SK-N-SH (cell line): Measurements from ENCODE around the gene IP6K2. TPM values are rescaled to one million over a fixed set of nuclear protein-coding genes. Genes with fewer than 3 reads are reported as not detected.

Experiments
- CTCF ChIA-PET: fragments of 300-600, 350-600 bp; formaldehyde crosslinking; extraction: SDS; loops from one replicate; lab custom pipeline; 2021; lab: Yijun Ruan, JAX
- POLR2A ChIA-PET: fragments of 350-600 bp; sonication (Branson Sonifier 250); formaldehyde crosslinking; extraction: SDS; loops from one replicate; lab custom pipeline; 2020; ENCODE audit warnings: antibody characterized with exemption, inconsistent platforms; lab: Yijun Ruan, JAX
- DNase-seq: peaks from one replicate; pipeline ENCODE4 v3.0.0; 2012
- H2AFZ ChIP-seq: fragments of 200-600 bp; sonication (generic); 2 replicates; pipeline ENCODE4 v1.8.1; 2016; ENCODE audit warnings: antibody characterized with exemption, mild to moderate bottlenecking, low read depth
- H3F3A ChIP-seq: fragments of 200-600 bp; sonication (generic); replicated peaks from 2 replicates; pipeline ENCODE3; 2016; ENCODE audit warnings: antibody characterized with exemption, mild to moderate bottlenecking; ENCODE audit not compliant: insufficient read depth
- H3K27ac ChIP-seq, 2 experiments: fragments of 200-500 bp in 1 of 2; fragments of 200-600 bp in 1 of 2; sonication (Bioruptor generic) in 1 of 2; sonication (generic), shearing (Covaris generic) in 1 of 2; 2 replicates each; pipeline versions ENCODE4 v1.5.1 to v1.6.1; 2014 to 2016; ENCODE audit warnings: low read depth in 2 of 2, inconsistent platforms in 1 of 2, low read length in 1 of 2, mild to moderate bottlenecking in 1 of 2, mixed read lengths in 1 of 2
- H3K27me3 ChIP-seq: fragments of 200-600 bp; sonication (generic), shearing (Covaris generic); 2 replicates; pipeline ENCODE4 v1.6.1; 2016; ENCODE audit warnings: mixed run types; ENCODE audit not compliant: insufficient read depth
- H3K36me3 ChIP-seq, 2 experiments: fragments of 200-500 bp in 1 of 2; fragments of 200-600 bp in 1 of 2; sonication (Bioruptor generic) in 1 of 2; sonication (generic) in 1 of 2; replicated peaks in 1 of 2; 2 replicates each; pipeline versions ENCODE3 to v1.5.1; 2014 to 2016; ENCODE audit warnings: low read length in 1 of 2, mild to moderate bottlenecking in 1 of 2; ENCODE audit not compliant: insufficient read depth in 2 of 2, control insufficient read depth in 1 of 2
- H3K4me1 ChIP-seq, 2 experiments: fragments of 200-500 bp in 1 of 2; fragments of 200-600 bp in 1 of 2; sonication (Bioruptor generic) in 1 of 2; sonication (generic), shearing (Covaris generic) in 1 of 2; 2 replicates each; pipeline versions ENCODE4 v1.5.1 to v1.6.1; 2014 to 2016; ENCODE audit warnings: low read depth in 1 of 2, low read length in 1 of 2, mixed run types in 1 of 2; ENCODE audit not compliant: insufficient read depth in 2 of 2, control insufficient read depth in 1 of 2
- H3K4me2 ChIP-seq: fragments of 200-600 bp; sonication (generic), shearing (Covaris generic); 2 replicates; pipeline ENCODE4 v1.6.1; 2017; ENCODE audit warnings: mixed run types
- H3K4me3 ChIP-seq, 2 experiments: fragments of 200-500 bp in 1 of 2; fragments of 200-600 bp in 1 of 2; sonication (Bioruptor generic) in 1 of 2; sonication (generic), shearing (Covaris generic) in 1 of 2; 2 replicates each; pipeline versions ENCODE4 v1.5.1 to v1.8.1; 2014 to 2016; ENCODE audit warnings: low read depth in 2 of 2, inconsistent platforms in 1 of 2, low read length in 1 of 2, mild to moderate bottlenecking in 1 of 2, mixed read lengths in 1 of 2, moderate library complexity in 1 of 2
- H3K79me2 ChIP-seq: fragments of 200-600 bp; sonication (generic); 2 replicates; pipeline ENCODE4 v1.8.1; 2017; ENCODE audit warnings: mild to moderate bottlenecking; ENCODE audit not compliant: insufficient read depth
- H3K9ac ChIP-seq: fragments of 200-600 bp; sonication (generic); 2 replicates; pipeline ENCODE4 v1.6.1; 2017; ENCODE audit warnings: mixed run types
- H3K9me2 ChIP-seq: fragments of 200-600 bp; sonication (generic); 2 replicates; pipeline ENCODE4 v1.6.1; 2017; ENCODE audit warnings: mixed run types
- H3K9me3 ChIP-seq: fragments of 200-600 bp; sonication (generic); 2 replicates; pipeline ENCODE4 v1.6.1; 2017; ENCODE audit warnings: mixed run types, mild to moderate bottlenecking, moderate library complexity
- H4K20me1 ChIP-seq: fragments of 200-600 bp; sonication (generic); 2 replicates; pipeline ENCODE4 v1.6.1; 2017; ENCODE audit warnings: mild to moderate bottlenecking, mixed run types; ENCODE audit not compliant: insufficient read depth
- CHD2 ChIP-seq: fragments of 150-350 bp; IDR thresholded peaks from 2 replicates; pipeline ENCODE4 v1.6.1; 2018; ENCODE audit warnings: low read length; ENCODE audit not compliant: partially characterized antibody
- EZH2phosphoT487 ChIP-seq: fragments of 200-600 bp; sonication (generic); IDR thresholded peaks from 2 replicates; pipeline ENCODE4 v1.6.1; 2017; ENCODE audit warnings: low read depth, mixed run types, mild to moderate bottlenecking, antibody characterized with exemption, moderate library complexity, borderline replicate concordance
- FOSL2 ChIP-seq: IDR thresholded peaks from 2 replicates; pipeline ENCODE4 v1.4.0; 2012; ENCODE audit warnings: low read depth, mild to moderate bottlenecking, moderate library complexity, borderline replicate concordance
- GABPA ChIP-seq: IDR thresholded peaks from 2 replicates; pipeline ENCODE4 v1.4.0; 2012; ENCODE audit warnings: low read depth, mild to moderate bottlenecking
- GATA2 ChIP-seq: sonication (generic); formaldehyde crosslinking; IDR thresholded peaks from 2 replicates; pipeline ENCODE4 v1.5.0; 2020; ENCODE audit warnings: mild to moderate bottlenecking, missing genetic modification reagents
- IRF3 ChIP-seq: fragments of 150-350 bp; IDR thresholded peaks from 2 replicates; pipeline ENCODE4 v1.6.1; 2016; ENCODE audit warnings: mild to moderate bottlenecking, low read depth, low read length
- MEF2A ChIP-seq: IDR thresholded peaks from 2 replicates; pipeline ENCODE4 v1.4.0; 2012; ENCODE audit warnings: low read depth, borderline replicate concordance
- MXI1 ChIP-seq: IDR thresholded peaks from 2 replicates; pipeline ENCODE4 v1.6.1; 2012; ENCODE audit warnings: mild to moderate bottlenecking, low read depth, low read length, improper control_type of control experiment
- NFIC ChIP-seq: IDR thresholded peaks from 2 replicates; pipeline ENCODE4 v1.4.0; 2012; ENCODE audit warnings: borderline replicate concordance
- POLR2AphosphoS5 ChIP-seq: IDR thresholded peaks from 2 replicates; pipeline ENCODE4 v1.6.1; 2012; ENCODE audit warnings: low read depth, low read length
- RAD21 ChIP-seq: IDR thresholded peaks from 2 replicates; pipeline ENCODE4 v1.6.1; 2012; ENCODE audit warnings: mild to moderate bottlenecking, low read length
- RCOR1 ChIP-seq: fragments of 150-350 bp; IDR thresholded peaks from 2 replicates; pipeline ENCODE4 v1.6.1; 2017; ENCODE audit warnings: antibody characterized with exemption, low read length
- RFX5 ChIP-seq: IDR thresholded peaks from 2 replicates; pipeline ENCODE4 v1.6.1; 2012; ENCODE audit warnings: mild to moderate bottlenecking, improper control_type of control experiment, low read length
- RXRA ChIP-seq: IDR thresholded peaks from 2 replicates; pipeline ENCODE4 v1.4.0; 2012; ENCODE audit warnings: low read depth, mild to moderate bottlenecking, borderline replicate concordance
- SMC3 ChIP-seq: IDR thresholded peaks from 2 replicates; pipeline ENCODE4 v1.6.1; 2012; ENCODE audit warnings: low read depth, low read length, improper control_type of control experiment
- TAF1 ChIP-seq: IDR thresholded peaks from 2 replicates; pipeline ENCODE4 v1.6.1; 2012; ENCODE audit warnings: low read depth, mild to moderate bottlenecking, low read length, moderate library complexity, borderline replicate concordance
- TCF12 ChIP-seq: IDR thresholded peaks from 2 replicates; pipeline ENCODE4 v1.4.0; 2012
- YY1 ChIP-seq: IDR thresholded peaks from 2 replicates; pipeline ENCODE4 v1.4.0; 2012; ENCODE audit warnings: low read depth, mild to moderate bottlenecking
- WGBS: methylation state at CpG from one replicate; pipeline ENCODE4 v1.1.6; 2017; ENCODE audit warnings: low lambda C conversion rate; 5-methylcytosine and 5-hydroxymethylcytosine counted together
- polyA plus RNA-seq, 3 experiments: library from polyadenylated mRNA; depleted of rRNA; stranded (reverse); fragments of >200 nt; gene quantifications; 2 replicates each; pipeline ENCODE4 v1.2.3, GENCODE V29; 2012

IP6K2 gene
- polyA plus RNA-seq, 1 of the 3 experiments (the other 2 are of a cell fraction): 178 TPM

GRCh38 chr3:48688737-48689075 is 28.3 kb downstream of the IP6K2 start (continued):
- TF ChIP-seq GATA2 (CRISPR knock-in tag) (no peak), RCOR1 (no peak), GABPA (no peak), RFX5 (no peak), CHD2 (no peak), FOSL2 (no peak)

- H3K4me1 ChIP-seq: peaks cover 16 to 39% of the 10 kb centered on the region in 2 experiments
- no peak overlapping the region for H3K4me2 ChIP-seq
- H3K27me3 ChIP-seq: no peaks in the 10 kb centered on the region
- H3K9me3 ChIP-seq: no peaks in the 10 kb centered on the region
- POLR2A ChIA-PET: interaction anchor here (1.1 kb wide), 1 partner anchor 29 kb away, joined by 4 read pairs; the partner anchor contains the start of gene IP6K2
- TF ChIP-seq NFIC (no peak), RAD21 (no peak), RXRA (no peak), MEF2A (no peak), TAF1 (no peak), TCF12 (no peak)
- TF ChIP-seq, all 33 proteins: peak for 0
- no peaks in the 10 kb centered on the region for H3K9me2 ChIP-seq
- no peak overlapping the region for H2AFZ ChIP-seq
- CTCF ChIA-PET: interaction anchor here (1.0 to 2.9 kb wide), 6 partner anchors 10 to 334 kb away, joined by 3 to 17 read pairs (median 4); partner anchors contain the start of genes CELSR3 and NDUFAF3
- no peak overlapping the region for H3K4me3 ChIP-seq
- 94% methylated on average over 15 of the region's 18 CpGs for WGBS
- H3K27ac ChIP-seq: no peak overlapping the region; a peak in 1 of 4 replicates
- H3K79me2 ChIP-seq: peaks cover 54% of the 10 kb centered on the region
- no peak for DNase-seq
- H3F3A ChIP-seq: peaks cover 33% of the 10 kb centered on the region
- peaks cover 51% of the 10 kb centered on the region for H4K20me1 ChIP-seq
- H3K36me3 ChIP-seq: peaks cover 41 to 54% of the 10 kb centered on the region in 2 experiments
- no peak overlapping the region for H3K9ac ChIP-seq
Observed at GRCh38 chr3:48688032-48688736, 28.8 kb downstream of the IP6K2 start.

GRCh38 chr3:48687220-48687678 is 29.8 kb downstream of the IP6K2 start:
- peaks cover 48% of the 10 kb centered on the region for H3K79me2 ChIP-seq
- H4K20me1 ChIP-seq: peaks cover 46% of the 10 kb centered on the region
- WGBS: 42% methylated on average over 3 of the region's 3 CpGs
- TF ChIP-seq NFIC: no peak
- no peak for TF ChIP-seq MEF2A
- no peak for TF ChIP-seq TAF1
- no peak for TF ChIP-seq YY1
- no peak for TF ChIP-seq CHD2
- TF ChIP-seq GABPA: no peak
- no peak for TF ChIP-seq MXI1
- TF ChIP-seq IRF3: no peak
- TF ChIP-seq POLR2AphosphoS5: no peak
- no peak for TF ChIP-seq SMC3
- TF ChIP-seq EZH2phosphoT487: no peak
- TF ChIP-seq RAD21: no peak
- no peak overlapping the region for H2AFZ ChIP-seq
- no peak overlapping the region for H3K4me3 ChIP-seq
- H3K9ac ChIP-seq: no peak overlapping the region
- peaks cover 26% of the 10 kb centered on the region for H3F3A ChIP-seq
- H3K36me3 ChIP-seq: peaks cover 33 to 46% of the 10 kb centered on the region in 2 experiments
- H3K27me3 ChIP-seq: no peaks in the 10 kb centered on the region
- H3K4me2 ChIP-seq: no peak overlapping the region
- DNase-seq: no peak
- H3K27ac ChIP-seq: no peak overlapping the region
- CTCF ChIA-PET: interaction anchor here (0.9 to 2.9 kb wide), 14 partner anchors 11 to 335 kb away, joined by 3 to 20 read pairs (median 4); partner anchors contain the start of genes CELSR3, IP6K2, NDUFAF3 and SLC26A6
- H3K4me1 ChIP-seq: peaks cover 20 to 47% of the 10 kb centered on the region in 2 experiments
- no peaks in the 10 kb centered on the region for H3K9me2 ChIP-seq
- POLR2A ChIA-PET: no interaction called here
- no peaks in the 10 kb centered on the region for H3K9me3 ChIP-seq
